ENCODE measurements around the gene RIPOR3.

The RIPOR3 gene

GRCh38 chr20:50557549-50558134 lies 133.7 kb downstream of the RIPOR3 start:
- no peak for DNase-seq (ENCODE audit: low read depth in 1 of 2, low spot score in 1 of 2)
- Histone ChIP-seq H3K4me3 (replicated peaks; ENCODE audit: insufficient read depth, low read length) (no peak overlapping the region), H3K27ac (replicated peaks) (no peak overlapping the region), H3K27me3 (ENCODE audit: insufficient read depth, poor library complexity, severe bottlenecking) (no peaks in the 10 kb centered on the region)
- TF ChIP-seq SPI1 (IDR thresholded peaks at IDR 0.05; ENCODE audit: borderline replicate concordance, low read depth): no peak
- TF ChIP-seq GABPA (IDR thresholded peaks at IDR 0.05; ENCODE audit: low read depth): no peak

- DNase-seq (ENCODE audit: low read depth in 1 of 2, low spot score in 1 of 2): no peak
- Histone ChIP-seq H3K4me3 (replicated peaks; ENCODE audit: insufficient read depth, low read length) (no peak overlapping the region), H3K27ac (replicated peaks) (no peak overlapping the region), H3K27me3 (ENCODE audit: insufficient read depth, poor library complexity, severe bottlenecking) (no peaks in the 10 kb centered on the region)
- TF ChIP-seq POLR2AphosphoS5 (IDR thresholded peaks at IDR 0.05; ENCODE audit: low read depth): no peak
- no peak for TF ChIP-seq SPI1 (IDR thresholded peaks at IDR 0.05; ENCODE audit: borderline replicate concordance, low read depth)
- no peak for TF ChIP-seq REST (IDR thresholded peaks at IDR 0.05; ENCODE audit: insufficient replicate concordance, low read depth)
- TF ChIP-seq CTCF (IDR thresholded peaks at IDR 0.05; ENCODE audit: insufficient read depth, low read length): no peak
- TF ChIP-seq GABPA (IDR thresholded peaks at IDR 0.05; ENCODE audit: low read depth): no peak
These were observed 135.7 kb downstream of the RIPOR3 start for GRCh38 chr20:50555662-50556061.

GRCh38 chr20:50554694-50555579 lies 136.4 kb downstream of the RIPOR3 start:
- Histone ChIP-seq H3K4me3 (replicated peaks; ENCODE audit: insufficient read depth, low read length) (no peak overlapping the region), H3K27ac (replicated peaks) (no peak overlapping the region), H3K27me3 (ENCODE audit: insufficient read depth, poor library complexity, severe bottlenecking) (no peaks in the 10 kb centered on the region)
- DNase-seq (ENCODE audit: low read depth in 1 of 2, low spot score in 1 of 2): no peak
- TF ChIP-seq REST (IDR thresholded peaks at IDR 0.05; ENCODE audit: insufficient replicate concordance, low read depth): no peak
- no peak for TF ChIP-seq POLR2AphosphoS5 (IDR thresholded peaks at IDR 0.05; ENCODE audit: low read depth)
- no peak for TF ChIP-seq GABPA (IDR thresholded peaks at IDR 0.05; ENCODE audit: low read depth)
- no peak for TF ChIP-seq SPI1 (IDR thresholded peaks at IDR 0.05; ENCODE audit: borderline replicate concordance, low read depth)
- TF ChIP-seq CTCF (IDR thresholded peaks at IDR 0.05; ENCODE audit: insufficient read depth, low read length): no peak

- no peaks in the 10 kb centered on the region for H3K27me3 ChIP-seq (ENCODE audit: insufficient read depth, poor library complexity, severe bottlenecking)
- TF ChIP-seq REST (IDR thresholded peaks at IDR 0.05; ENCODE audit: insufficient replicate concordance, low read depth) (no peak), SPI1 (IDR thresholded peaks at IDR 0.05; ENCODE audit: borderline replicate concordance, low read depth) (no peak), POLR2AphosphoS5 (IDR thresholded peaks at IDR 0.05; ENCODE audit: low read depth) (no peak)
These were observed 138.4 kb downstream of the RIPOR3 start for GRCh38 chr20:50552979-50553378.

More at GRCh38 chr20:50552979-50553378, 138.4 kb downstream of the RIPOR3 start:
- DNase-seq (ENCODE audit: low read depth in 1 of 2, low spot score in 1 of 2): no peak
- no peak overlapping the region for H3K4me3 ChIP-seq (replicated peaks; ENCODE audit: insufficient read depth, low read length)
- no peak overlapping the region for H3K27ac ChIP-seq (replicated peaks)
